ENCODE results near the gene WAC.

- TF ChIP-seq, protein P1, sequence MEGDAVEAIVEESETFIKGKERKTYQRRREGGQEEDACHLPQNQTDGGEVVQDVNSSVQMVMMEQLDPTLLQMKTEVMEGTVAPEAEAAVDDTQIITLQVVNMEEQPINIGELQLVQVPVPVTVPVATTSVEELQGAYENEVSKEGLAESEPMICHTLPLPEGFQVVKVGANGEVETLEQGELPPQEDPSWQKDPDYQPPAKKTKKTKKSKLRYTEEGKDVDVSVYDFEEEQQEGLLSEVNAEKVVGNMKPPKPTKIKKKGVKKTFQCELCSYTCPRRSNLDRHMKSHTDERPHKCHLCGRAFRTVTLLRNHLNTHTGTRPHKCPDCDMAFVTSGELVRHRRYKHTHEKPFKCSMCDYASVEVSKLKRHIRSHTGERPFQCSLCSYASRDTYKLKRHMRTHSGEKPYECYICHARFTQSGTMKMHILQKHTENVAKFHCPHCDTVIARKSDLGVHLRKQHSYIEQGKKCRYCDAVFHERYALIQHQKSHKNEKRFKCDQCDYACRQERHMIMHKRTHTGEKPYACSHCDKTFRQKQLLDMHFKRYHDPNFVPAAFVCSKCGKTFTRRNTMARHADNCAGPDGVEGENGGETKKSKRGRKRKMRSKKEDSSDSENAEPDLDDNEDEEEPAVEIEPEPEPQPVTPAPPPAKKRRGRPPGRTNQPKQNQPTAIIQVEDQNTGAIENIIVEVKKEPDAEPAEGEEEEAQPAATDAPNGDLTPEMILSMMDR (IDR thresholded peaks at IDR 0.05; ENCODE audit: low read depth, low read length): no peak
- TF ChIP-seq MYC (IDR thresholded peaks at IDR 0.05; ENCODE audit: low read depth, low read length) (no peak), POLR2A (IDR thresholded peaks at IDR 0.05; ENCODE audit: extremely low read depth, insufficient read length) (no peak)
Measured at GRCh38 chr10:28619455-28619854, 86.5 kb downstream of the WAC start.
